HepG2 (cell line): Measurements from ENCODE around the gene FEM1B. TPM values are rescaled to one million over a fixed set of nuclear protein-coding genes. Genes with fewer than 3 reads are reported as not detected.
A peak's percentile ranks its signal among the peaks of the same experiment; 100 is the strongest.

Experiments used
- ATAC-seq: fragments of 200-7000 bp; cut with Tn5 transposase; 3 replicates; pipeline ENCODE4 v1.9.1; 2020; ENCODE audit warnings: mild to moderate bottlenecking, moderate library complexity
- BruUV-seq: library from RNA; stranded (reverse); fragments of 400-500 nt; replicated peaks from 2 replicates; lab custom pipeline; 2021; lab: Mats Ljungman, UMichigan
- CTCF ChIA-PET: fragments of 300-600 bp; formaldehyde crosslinking; extraction: SDS; loops from one replicate; lab custom pipeline; 2021; ENCODE audit warnings: low total read pairs, inconsistent platforms, low intra/inter-chr PET ratio; lab: Yijun Ruan, JAX
- POLR2A ChIA-PET: fragments of 350-600 bp; sonication (Branson Sonifier 250); formaldehyde crosslinking; loops from one replicate; lab custom pipeline; 2020; ENCODE audit warnings: antibody characterized with exemption, inconsistent platforms; lab: Yijun Ruan, JAX
- DNase-seq: peaks from one replicate; pipeline ENCODE4 v3.0.0-alpha.2; 2015; ENCODE audit warnings: low spot score
- FAIRE-seq: peaks from 3 replicates; lab custom pipeline; 2011; peaks lifted over from hg19 to GRCh38; lab: Jason Lieb, UNC
- H2AFZ ChIP-seq: one replicate; pipeline ENCODE4 v1.6.1; 2011; ENCODE audit warnings: low read length, inconsistent platforms
- H3K27ac ChIP-seq: fragments of 300-600 bp; 3 replicates; pipeline ENCODE4 v1.8.0; 2011; ENCODE audit warnings: mixed run types, mild to moderate bottlenecking, mixed read lengths, low read length, inconsistent platforms; ENCODE audit not compliant: insufficient read depth; ENCODE audit errors: extremely low read length
- H3K27me3 ChIP-seq, 2 experiments: fragments of 200-600 bp in 1 of 2; 2 replicates in 1 of 2; 3 replicates in 1 of 2; pipeline versions ENCODE4 v1.6.0 to v1.8.0; 2011; ENCODE audit warnings: low read length in 2 of 2, mild to moderate bottlenecking in 2 of 2, moderate library complexity in 2 of 2, inconsistent platforms in 1 of 2; ENCODE audit not compliant: insufficient read depth in 2 of 2, control insufficient read depth in 1 of 2
- H3K36me3 ChIP-seq, 2 experiments: fragments of 200-600 bp in 1 of 2; replicated peaks in 1 of 2; 2 replicates in 1 of 2; 3 replicates in 1 of 2; pipeline versions ENCODE4 v1.5.1 to v1.8.0; 2011; ENCODE audit warnings: low read length in 2 of 2, inconsistent platforms in 1 of 2; ENCODE audit not compliant: insufficient read depth in 2 of 2, control insufficient read depth in 1 of 2
- H3K4me1 ChIP-seq: 2 replicates; pipeline ENCODE4 v1.5.1; 2012; ENCODE audit warnings: low read length, inconsistent platforms; ENCODE audit not compliant: insufficient read depth
- H3K4me2 ChIP-seq: 2 replicates; pipeline ENCODE4 v1.6.0; 2011; ENCODE audit warnings: low read depth, low read length, inconsistent platforms
- H3K4me3 ChIP-seq, 3 experiments: fragments of 200-600 bp in 1 of 3; sonication (generic), shearing (Covaris generic) in 1 of 3; replicated peaks in 1 of 3; 2 replicates each; pipeline ENCODE4 v1.5.1; 2011 to 2016; ENCODE audit warnings: low read length in 3 of 3, inconsistent platforms in 2 of 3, low read depth in 2 of 3, mild to moderate bottlenecking in 2 of 3, control low read depth in 1 of 3, mixed read lengths in 1 of 3; ENCODE audit not compliant: insufficient read depth in 1 of 3
- H3K79me2 ChIP-seq: one replicate; pipeline ENCODE4 v1.6.1; 2011; ENCODE audit warnings: low read length, inconsistent platforms; ENCODE audit not compliant: insufficient read depth
- H3K9ac ChIP-seq: 2 replicates; pipeline ENCODE4 v1.6.0; 2011; ENCODE audit warnings: mild to moderate bottlenecking, low read depth, low read length, inconsistent platforms; ENCODE audit not compliant: insufficient read depth
- H3K9me3 ChIP-seq: 2 replicates; pipeline ENCODE4 v1.5.1; 2012; ENCODE audit warnings: mild to moderate bottlenecking, low read length
- H4K20me1 ChIP-seq: 2 replicates; pipeline ENCODE4 v1.6.0; 2011; ENCODE audit warnings: inconsistent platforms, mild to moderate bottlenecking, low read length, moderate library complexity; ENCODE audit not compliant: insufficient read depth
- BCL6 ChIP-seq: IDR thresholded peaks from 2 replicates; pipeline ENCODE4 v1.6.1; 2016; ENCODE audit warnings: missing genetic modification reagents, missing compliant biosample characterization
- CREM ChIP-seq, 2 experiments: sonication (generic) in 1 of 2; formaldehyde crosslinking in 1 of 2; IDR thresholded peaks; 2 replicates each; pipeline versions ENCODE4 v1.4.0 to v1.6.1; 2016 to 2020; ENCODE audit warnings: antibody characterized with exemption in 1 of 2, mild to moderate bottlenecking in 1 of 2, missing genetic modification reagents in 1 of 2
- FOXO1 ChIP-seq: sonication (generic); formaldehyde crosslinking; IDR thresholded peaks from 2 replicates; pipeline ENCODE4 v1.4.0; 2020; ENCODE audit warnings: missing genetic modification reagents
- HMG20A ChIP-seq: IDR thresholded peaks from 2 replicates; pipeline ENCODE4 v1.6.1; 2016; ENCODE audit warnings: borderline replicate concordance
- HNF4G ChIP-seq, 2 experiments: sonication (generic) in 1 of 2; formaldehyde crosslinking in 1 of 2; IDR thresholded peaks; 2 replicates each; pipeline versions ENCODE4 v1.4.0 to v1.6.1; 2011 to 2020; ENCODE audit warnings: borderline replicate concordance in 2 of 2, low read depth in 2 of 2, mild to moderate bottlenecking in 2 of 2, low read length in 1 of 2, missing genetic modification reagents in 1 of 2, moderate library complexity in 1 of 2
- MIER2 ChIP-seq: IDR thresholded peaks from 2 replicates; pipeline ENCODE4 v1.6.1; 2016; ENCODE audit warnings: missing biosample characterization, missing genetic modification reagents
- RARA ChIP-seq: IDR thresholded peaks from 2 replicates; pipeline ENCODE4 v1.6.1; 2016; ENCODE audit warnings: missing genetic modification reagents, missing compliant biosample characterization
- RXRA ChIP-seq: sonication (generic); formaldehyde crosslinking; IDR thresholded peaks from 2 replicates; pipeline ENCODE4 v1.5.1; 2020; ENCODE audit warnings: missing genetic modification reagents
- SAP130 ChIP-seq: IDR thresholded peaks from 2 replicates; pipeline ENCODE4 v1.6.1; 2016; ENCODE audit warnings: low read depth
- SCMH1 ChIP-seq: sonication (generic); formaldehyde crosslinking; IDR thresholded peaks from 2 replicates; pipeline ENCODE4 v1.9.0; 2021; ENCODE audit warnings: missing genetic modification reagents, mild to moderate bottlenecking, borderline replicate concordance
- SIX4 ChIP-seq: sonication (generic); formaldehyde crosslinking; IDR thresholded peaks from 2 replicates; pipeline ENCODE4 v1.4.0; 2020; ENCODE audit warnings: missing genetic modification reagents
- SOX13 ChIP-seq, 3 experiments: fragments of 450-650 bp in 1 of 3; sonication (generic) in 1 of 3; formaldehyde crosslinking in 1 of 3; IDR thresholded peaks in 2 of 3; conservative IDR thresholded peaks in 1 of 3; 2 replicates each; pipeline versions ENCODE4 v1.5.0 to v1.6.1; 2016 to 2020; ENCODE audit warnings: antibody characterized with exemption in 1 of 3, mild to moderate bottlenecking in 1 of 3, missing compliant biosample characterization in 1 of 3, missing genetic modification reagents in 1 of 3, moderate library complexity in 1 of 3
- TSC22D2 ChIP-seq: sonication (generic); formaldehyde crosslinking; IDR thresholded peaks from 2 replicates; pipeline ENCODE4 v1.5.1; 2020; ENCODE audit warnings: missing genetic modification reagents, mild to moderate bottlenecking, borderline replicate concordance
- ZBTB42 ChIP-seq: sonication (generic); formaldehyde crosslinking; IDR thresholded peaks from 2 replicates; pipeline ENCODE4 v1.5.0; 2020; ENCODE audit warnings: mild to moderate bottlenecking, missing genetic modification reagents
- ZC3H4 ChIP-seq: sonication (generic); formaldehyde crosslinking; IDR thresholded peaks from 2 replicates; pipeline ENCODE4 v1.4.0; 2020; ENCODE audit warnings: missing genetic modification reagents, borderline replicate concordance
- ZKSCAN1 ChIP-seq: fragments of 150-350 bp; IDR thresholded peaks from 2 replicates; pipeline ENCODE4 v1.6.1; 2014; ENCODE audit warnings: low read length
- ZNF331 ChIP-seq: sonication (generic); formaldehyde crosslinking; IDR thresholded peaks from 2 replicates; pipeline ENCODE4 v1.4.0; 2020; ENCODE audit warnings: missing genetic modification reagents
- WGBS: methylation state at CpG from one replicate; pipeline ENCODE4 v1.1.6; 2017; ENCODE audit warnings: low lambda C conversion rate; 5-methylcytosine and 5-hydroxymethylcytosine counted together
- in situ Hi-C: cut with HindIII; loops from 2 replicates; pipeline ENCODE4 v1.10.0; 2017; ENCODE audit warnings: low pct_unique_long_range_greater_than_20kb; ENCODE audit not compliant: extremely low pct_ligation_motif_present
- intact Hi-C: fragments of 100-400 bp; cut with micrococcal nuclease; formaldehyde crosslinking; loops from one replicate; pipeline ENCODE4 v1.10.0; 2022; ENCODE audit not compliant: unreplicated experiment
- polyA plus RNA-seq, 8 experiments: library from polyadenylated mRNA; depleted of rRNA in 3 of 8; stranded (reverse) in 7 of 8; unstranded in 1 of 8; fragments of >200 nt; fragmentation: Illumina TruSeq in 4 of 8; extraction: Trizol in 4 of 8; gene quantifications; 2 replicates each; pipeline versions ENCODE4 v1.2.1 to v1.2.3, GENCODE V29; 2011 to 2016; ENCODE audit warnings: low read depth in 4 of 8, missing spikeins in 1 of 8, mixed read lengths in 1 of 8; ENCODE audit not compliant: insufficient read depth in 1 of 8
- total RNA-seq, 5 experiments: library from RNA; depleted of rRNA; stranded (reverse); fragments of >200 nt; fragmentation: Illumina TruSeq; extraction: Trizol; gene quantifications; 2 replicates each; pipeline ENCODE4 v1.2.3, GENCODE V29; 2016; ENCODE audit warnings: low read depth in 1 of 5
- TF ChIP-seq, protein P1 (sequence below): IDR thresholded peaks from 2 replicates; pipeline ENCODE4 v1.4.0; 2020; ENCODE audit warnings: mild to moderate bottlenecking, missing genetic modification reagents
- TF ChIP-seq, protein P2 (sequence below): IDR thresholded peaks from 2 replicates; pipeline ENCODE4 v1.6.1; 2016; ENCODE audit warnings: low read depth

Gene FEM1B
- total and polyA plus RNA-seq, 2 of the 13 experiments (the other 11 are each of a cell fraction or from before 2014, with no cell fraction given): 38.1 to 40.0 TPM

DNA sequence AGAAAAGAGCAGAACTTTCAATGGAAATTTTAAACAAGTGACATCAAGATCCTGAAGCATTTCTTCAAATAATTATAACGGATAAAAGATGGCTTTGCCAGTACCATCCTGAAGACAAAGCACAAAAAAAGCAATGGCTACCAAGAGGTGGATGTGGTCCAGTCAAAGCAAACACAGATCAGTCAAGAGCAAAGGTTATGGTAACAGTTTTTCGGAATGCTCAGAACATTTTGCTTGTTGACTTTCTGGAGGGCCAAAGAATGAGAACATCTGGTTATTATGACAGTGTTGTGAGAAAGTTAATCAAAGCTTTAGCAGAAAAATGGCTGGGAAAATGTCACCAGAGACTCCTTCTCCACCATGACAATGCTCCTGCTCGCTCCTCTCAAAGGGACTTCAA, 31.5 kb downstream of the FEM1B start:
- Histone ChIP-seq H3K4me3 (no peak overlapping the region), H3K9me3 (peaks cover 5% of the 10 kb centered on the region; the same call in 1 of the 2 replicates), H3K4me1 (peaks cover 53% of the 10 kb centered on the region), H3K27me3 (peaks cover 0 to 19% of the 10 kb centered on the region in 2 experiments), H3K4me2 (0 out of 2 replicates have a peak overlapping the region, but pooled peaks have one; percentile 20), H3K79me2 (no peaks in the 10 kb centered on the region), H2AFZ (no peak overlapping the region), H3K9ac (no peak overlapping the region), H3K36me3 (no peaks in the 10 kb centered on the region), H4K20me1 (no peaks in the 10 kb centered on the region), H3K27ac (no peak overlapping the region)
- BruUV-seq: no TSS peak
- in situ Hi-C loops (loop anchor here (5.0 kb wide), 1 partner anchor 63 kb away; no protein-coding TSS in a partner anchor), intact Hi-C loops (loop anchor here (5.0 kb wide), 1 partner anchor 463 kb away; no protein-coding TSS in a partner anchor)
- ATAC-seq (no peak), DNase-seq (peak; percentile 73), FAIRE-seq (peak; percentile 85)
- CTCF ChIA-PET: no interaction called here
- 27% methylated on average over 3 of the region's 3 CpGs for WGBS
- POLR2A ChIA-PET: no interaction called here
- TF ChIP-seq HNF4G (IDR thresholded peaks at IDR 0.05; ENCODE audit: borderline replicate concordance, low read depth, low read length) (peak; percentile 69), HNF4G (CRISPR knock-in tag; IDR thresholded peaks at IDR 0.05; ENCODE audit: borderline replicate concordance, low read depth) (no peak; the same call in 1 of the 2 replicates), CREM (IDR thresholded peaks at IDR 0.05) (peak; percentile 28; the same call in 1 of the 2 replicates), CREM (CRISPR knock-in tag; IDR thresholded peaks at IDR 0.05) (no peak), FOXO1 (CRISPR knock-in tag) (peak; percentile 41; the same call in 1 of the 2 replicates), ZKSCAN1 (no peak), SCMH1 (CRISPR knock-in tag) (no peak), SAP130 (CRISPR knock-in tag) (peak; percentile 40), RXRA (CRISPR knock-in tag) (no peak; the same call in 1 of the 2 replicates), ZNF331 (0 out of 2 replicates have a peak, but pooled peaks have one; percentile 70), HMG20A (peak; percentile 19; the same call in 1 of the 2 replicates), ZC3H4 (no peak), SOX13 (IDR thresholded peaks at IDR 0.05) (no peak), SOX13 (CRISPR knock-in tag; conservative IDR thresholded peaks at IDR 0.05 in 1 of 2, IDR thresholded peaks at IDR 0.05 in 1 of 2) (peak in 1 of 2 experiments; percentile 69; a peak in 2 of 4 replicates), RARA (CRISPR knock-in tag) (peak; percentile 44), BCL6 (CRISPR knock-in tag) (peak; percentile 51; the same call in 1 of the 2 replicates), TSC22D2 (no peak), ZBTB42 (0 out of 2 replicates have a peak, but pooled peaks have one; percentile 36), MIER2 (CRISPR knock-in tag) (0 out of 2 replicates have a peak, but pooled peaks have one; percentile 46), SIX4 (CRISPR knock-in tag) (0 out of 2 replicates have a peak, but pooled peaks have one; percentile 34)
- TF ChIP-seq, protein P1, sequence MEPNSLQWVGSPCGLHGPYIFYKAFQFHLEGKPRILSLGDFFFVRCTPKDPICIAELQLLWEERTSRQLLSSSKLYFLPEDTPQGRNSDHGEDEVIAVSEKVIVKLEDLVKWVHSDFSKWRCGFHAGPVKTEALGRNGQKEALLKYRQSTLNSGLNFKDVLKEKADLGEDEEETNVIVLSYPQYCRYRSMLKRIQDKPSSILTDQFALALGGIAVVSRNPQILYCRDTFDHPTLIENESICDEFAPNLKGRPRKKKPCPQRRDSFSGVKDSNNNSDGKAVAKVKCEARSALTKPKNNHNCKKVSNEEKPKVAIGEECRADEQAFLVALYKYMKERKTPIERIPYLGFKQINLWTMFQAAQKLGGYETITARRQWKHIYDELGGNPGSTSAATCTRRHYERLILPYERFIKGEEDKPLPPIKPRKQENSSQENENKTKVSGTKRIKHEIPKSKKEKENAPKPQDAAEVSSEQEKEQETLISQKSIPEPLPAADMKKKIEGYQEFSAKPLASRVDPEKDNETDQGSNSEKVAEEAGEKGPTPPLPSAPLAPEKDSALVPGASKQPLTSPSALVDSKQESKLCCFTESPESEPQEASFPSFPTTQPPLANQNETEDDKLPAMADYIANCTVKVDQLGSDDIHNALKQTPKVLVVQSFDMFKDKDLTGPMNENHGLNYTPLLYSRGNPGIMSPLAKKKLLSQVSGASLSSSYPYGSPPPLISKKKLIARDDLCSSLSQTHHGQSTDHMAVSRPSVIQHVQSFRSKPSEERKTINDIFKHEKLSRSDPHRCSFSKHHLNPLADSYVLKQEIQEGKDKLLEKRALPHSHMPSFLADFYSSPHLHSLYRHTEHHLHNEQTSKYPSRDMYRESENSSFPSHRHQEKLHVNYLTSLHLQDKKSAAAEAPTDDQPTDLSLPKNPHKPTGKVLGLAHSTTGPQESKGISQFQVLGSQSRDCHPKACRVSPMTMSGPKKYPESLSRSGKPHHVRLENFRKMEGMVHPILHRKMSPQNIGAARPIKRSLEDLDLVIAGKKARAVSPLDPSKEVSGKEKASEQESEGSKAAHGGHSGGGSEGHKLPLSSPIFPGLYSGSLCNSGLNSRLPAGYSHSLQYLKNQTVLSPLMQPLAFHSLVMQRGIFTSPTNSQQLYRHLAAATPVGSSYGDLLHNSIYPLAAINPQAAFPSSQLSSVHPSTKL (CRISPR knock-in tag): peak; percentile 54; the same call in 1 of the 2 replicates
- TF ChIP-seq, protein P2, sequence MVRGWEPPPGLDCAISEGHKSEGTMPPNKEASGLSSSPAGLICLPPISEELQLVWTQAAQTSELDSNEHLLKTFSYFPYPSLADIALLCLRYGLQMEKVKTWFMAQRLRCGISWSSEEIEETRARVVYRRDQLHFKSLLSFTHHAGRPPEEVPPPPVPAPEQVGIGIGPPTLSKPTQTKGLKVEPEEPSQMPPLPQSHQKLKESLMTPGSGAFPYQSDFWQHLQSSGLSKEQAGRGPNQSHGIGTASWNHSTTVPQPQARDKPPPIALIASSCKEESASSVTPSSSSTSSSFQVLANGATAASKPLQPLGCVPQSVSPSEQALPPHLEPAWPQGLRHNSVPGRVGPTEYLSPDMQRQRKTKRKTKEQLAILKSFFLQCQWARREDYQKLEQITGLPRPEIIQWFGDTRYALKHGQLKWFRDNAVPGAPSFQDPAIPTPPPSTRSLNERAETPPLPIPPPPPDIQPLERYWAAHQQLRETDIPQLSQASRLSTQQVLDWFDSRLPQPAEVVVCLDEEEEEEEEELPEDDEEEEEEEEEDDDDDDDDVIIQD (CRISPR knock-in tag): peak; percentile 50; the same call in 1 of the 2 replicates
